Right atrium auricular region (tissue), 2 donors: ENCODE measurements around the gene PRCP. TPM values are rescaled to one million over a fixed set of nuclear protein-coding genes. Genes with fewer than 3 reads are reported as not detected.

Source experiments
- DNase-seq: peaks from one replicate; pipeline ENCODE4 v3.0.0-alpha.2; 2019; ENCODE audit warnings: low spot score
- H3K27ac ChIP-seq, 2 donors: fragments of 200-600 bp; sonication (generic); 1 replicate in 1 of 2; 2 replicates in 1 of 2; pipeline ENCODE4 v1.5.1; 2016 to 2019
- H3K27me3 ChIP-seq, 2 donors: fragments of 200-600 bp; sonication (generic); one replicate each; pipeline versions ENCODE4 v1.5.1 to v1.6.0; 2017 to 2019
- H3K36me3 ChIP-seq: fragments of 200-600 bp; sonication (generic); one replicate; pipeline ENCODE4 v1.5.1; 2016
- H3K4me1 ChIP-seq, 2 donors: fragments of 200-600 bp; sonication (generic); one replicate each; pipeline versions ENCODE4 v1.5.1 to v1.6.0; 2017 to 2019
- H3K4me3 ChIP-seq, 2 donors: fragments of 200-600 bp; sonication (generic); 1 replicate in 1 of 2; 2 replicates in 1 of 2; pipeline ENCODE4 v1.5.1; 2017 to 2019; ENCODE audit warnings: mild to moderate bottlenecking in 1 of 2, moderate library complexity in 1 of 2
- H3K9me3 ChIP-seq, 2 donors: fragments of 200-600 bp; sonication (generic); one replicate each; pipeline ENCODE4 v1.5.1; 2019
- CTCF ChIP-seq, 2 donors: fragments of 200-600 bp; sonication (generic); IDR thresholded peaks; one replicate each; pipeline ENCODE4 v1.5.1; 2019; ENCODE audit warnings: antibody characterized with exemption in 2 of 2
- total RNA-seq, 2 donors: library from RNA; depleted of rRNA; stranded (reverse); fragments of >200 nt; gene quantifications; one replicate each; pipeline ENCODE4 v1.1.0, GENCODE V29; 2016

The PRCP gene
- total RNA-seq, 2 donors from 2014 or later: 52.5 to 60.1 TPM

DNA sequence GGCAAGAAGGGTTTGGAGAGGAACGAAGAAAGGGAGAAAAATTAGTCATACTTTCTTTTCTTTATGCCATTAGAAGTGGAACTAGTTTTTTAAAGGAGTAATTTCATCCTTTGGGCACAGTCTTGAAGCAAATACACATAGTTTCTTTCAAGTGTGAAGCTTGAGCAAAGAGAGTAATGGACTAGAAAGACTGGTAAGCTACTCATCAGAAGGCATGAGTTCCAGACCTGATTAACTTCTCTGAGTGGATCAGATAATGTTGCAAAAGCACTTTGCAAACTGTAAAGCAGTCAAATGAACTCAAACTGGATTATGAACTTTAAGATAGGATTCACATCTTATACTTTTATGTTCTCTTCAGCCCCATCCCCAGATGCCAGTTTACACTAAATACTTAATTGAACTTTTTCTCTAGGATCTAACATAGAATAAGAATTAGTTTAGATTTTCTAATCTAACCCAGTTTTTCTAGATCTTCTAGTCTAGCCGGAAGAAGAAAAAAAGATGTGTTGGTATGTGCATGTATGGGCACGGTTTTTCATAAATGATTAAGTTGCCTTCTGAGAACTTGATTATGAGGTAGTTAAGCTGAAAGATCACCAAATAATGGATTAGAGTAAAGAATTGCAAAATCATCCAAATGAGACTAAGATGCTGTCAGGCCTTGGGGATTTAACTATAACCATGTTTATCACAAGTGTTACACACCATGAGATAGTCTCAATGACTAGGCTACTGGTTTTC is 3.8 kb upstream of the PRCP start:
- Histone ChIP-seq H3K4me1 (peaks cover 0 to 17% of the 10 kb centered on the region in 2 donors), H3K27me3 (no peaks in the 10 kb centered on the region), H3K27ac (no peak overlapping the region), H3K9me3 (no peaks in the 10 kb centered on the region), H3K36me3 (no peaks in the 10 kb centered on the region), H3K4me3 (no peak overlapping the region)
- DNase-seq: no peak
- TF ChIP-seq CTCF (IDR thresholded peaks at IDR 0.05): no peak

DNA sequence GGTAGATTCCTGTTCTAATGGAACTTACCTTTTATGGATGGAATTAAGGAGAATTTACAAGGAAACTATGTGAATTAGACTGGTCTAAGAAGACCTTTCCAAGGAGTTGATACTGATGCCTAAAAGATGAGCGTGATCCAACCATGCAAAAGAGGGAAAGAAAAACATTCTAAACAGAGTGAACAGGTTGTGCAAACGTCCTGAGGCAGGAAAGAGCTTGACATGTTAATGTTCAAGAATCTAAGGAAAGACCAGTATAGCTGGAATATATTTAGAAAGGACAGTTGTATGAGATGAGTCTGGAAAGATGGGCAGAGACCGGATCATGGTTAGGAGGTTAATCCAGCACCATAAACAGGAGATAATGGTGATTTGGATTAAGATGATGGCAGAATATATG is 2.6 kb upstream of the PRCP start:
- Histone ChIP-seq H3K9me3 (no peaks in the 10 kb centered on the region), H3K27ac (no peak overlapping the region), H3K4me3 (no peak overlapping the region), H3K4me1 (peaks cover 0 to 26% of the 10 kb centered on the region in 2 donors), H3K36me3 (no peaks in the 10 kb centered on the region), H3K27me3 (no peaks in the 10 kb centered on the region)
- no peak for DNase-seq
- TF ChIP-seq CTCF (IDR thresholded peaks at IDR 0.05): no peak

GRCh38 chr11:82901922-82902485 is 1.8 kb upstream of the PRCP start:
- peaks cover 0 to 30% of the 10 kb centered on the region in 2 donors for H3K4me1 ChIP-seq
- no peaks in the 10 kb centered on the region for H3K36me3 ChIP-seq
- TF ChIP-seq CTCF (IDR thresholded peaks at IDR 0.05): no peak
- DNase-seq: no peak
- H3K4me3 ChIP-seq: peak overlapping the region; percentile 72 to 79
- H3K27me3 ChIP-seq: no peaks in the 10 kb centered on the region
- no peaks in the 10 kb centered on the region for H3K9me3 ChIP-seq
- no peak overlapping the region for H3K27ac ChIP-seq

GRCh38 chr11:82901165-82901921 is 1.1 kb upstream of the PRCP start, which contains the start of gene DDIAS:
Gene DDIAS, plus strand, starts transcription at chr11:82901736. Its CDS starts 13,003 bp downstream, at chr11:82914739.
- DNase-seq: peak; percentile 99
- no peaks in the 10 kb centered on the region for H3K27me3 ChIP-seq
- H3K4me3 ChIP-seq: peak within 1 kb of the TSS; percentile 72 to 79
- no peaks in the 10 kb centered on the region for H3K9me3 ChIP-seq
- peaks cover 0 to 30% of the 10 kb centered on the region in 2 donors for H3K4me1 ChIP-seq
- peak in 1 of 2 donors; percentile 21 for TF ChIP-seq CTCF (IDR thresholded peaks at IDR 0.05)
- H3K36me3 ChIP-seq: no peaks in the 10 kb centered on the region
- peak within 1 kb of the TSS; percentile 92 to 95 for H3K27ac ChIP-seq

DNA sequence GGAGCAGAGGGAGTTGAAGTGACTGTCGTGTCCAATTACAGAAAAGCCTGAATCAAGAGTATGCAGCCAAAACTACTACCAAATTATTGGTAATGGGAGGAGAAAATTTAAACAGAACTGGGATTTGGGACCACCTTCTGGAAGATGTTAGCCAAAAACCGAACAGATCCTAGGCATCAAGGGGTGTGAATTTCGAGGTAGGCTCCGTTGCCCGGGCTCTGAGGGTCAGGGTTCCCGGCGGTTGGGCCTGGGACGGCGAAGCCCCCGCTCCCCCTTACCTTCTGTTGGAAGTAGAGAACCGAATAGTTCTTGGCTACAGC is 313 bp downstream of the PRCP start:
- Histone ChIP-seq H3K27me3 (no peaks in the 10 kb centered on the region), H3K27ac (peak overlapping the region; percentile 92 to 95), H3K36me3 (no peaks in the 10 kb centered on the region), H3K4me1 (peaks cover 0 to 30% of the 10 kb centered on the region in 2 donors), H3K9me3 (no peaks in the 10 kb centered on the region), H3K4me3 (peak overlapping the region; percentile 72 to 79)
- TF ChIP-seq CTCF (IDR thresholded peaks at IDR 0.05): no peak
- no peak for DNase-seq
